Measurements from ENCODE around the gene MAP3K8. TPM values are rescaled to one million over a fixed set of nuclear protein-coding genes. Genes with fewer than 3 reads are reported as not detected.
"Not testable (repeated sequence)": the region's sequence is repeated elsewhere in the genome, so short reads cannot be mapped to it uniquely, and the experiment has no call there.

The MAP3K8 gene
- total RNA-seq, 1 donor from 2014 or later, result 10.4 TPM

- peak; percentile 10 for DNase-seq (ENCODE audit: low read depth)
These were observed 30.0 kb downstream of the MAP3K8 start for GRCh38 chr10:30463944-30464451.

GRCh38 chr10:30464675-30465074 is 30.7 kb downstream of the MAP3K8 start:
- no peak for DNase-seq (ENCODE audit: low read depth)
- no peak for TF ChIP-seq CTCF (IDR thresholded peaks at IDR 0.05; ENCODE audit: insufficient read depth, low read length, poor library complexity, severe bottlenecking)
- Histone ChIP-seq H3K4me3 (ENCODE audit: low read depth, low read length) (no peak overlapping the region), H3K36me3 (ENCODE audit: control insufficient read depth, insufficient read depth, low read length) (no peaks in the 10 kb centered on the region), H3K27me3 (ENCODE audit: control insufficient read depth, insufficient read depth, low read length) (no peaks in the 10 kb centered on the region)

More at GRCh38 chr10:30463944-30464451, 30.0 kb downstream of the MAP3K8 start:
- Histone ChIP-seq H3K27me3 (ENCODE audit: control insufficient read depth, insufficient read depth, low read length) (no peaks in the 10 kb centered on the region), H3K4me3 (ENCODE audit: low read depth, low read length) (no peak overlapping the region), H3K36me3 (ENCODE audit: control insufficient read depth, insufficient read depth, low read length) (no peaks in the 10 kb centered on the region)
- no peak for TF ChIP-seq CTCF (IDR thresholded peaks at IDR 0.05; ENCODE audit: insufficient read depth, low read length, poor library complexity, severe bottlenecking)

GRCh38 chr10:30466445-30466844 is 32.5 kb downstream of the MAP3K8 start:
- no peak for DNase-seq (ENCODE audit: low read depth)
- TF ChIP-seq CTCF (IDR thresholded peaks at IDR 0.05; ENCODE audit: insufficient read depth, low read length, poor library complexity, severe bottlenecking), result no peak
- H3K36me3 ChIP-seq (ENCODE audit: control insufficient read depth, insufficient read depth, low read length), result no peaks in the 10 kb centered on the region

GRCh38 chr10:30467651-30468338 is 33.8 kb downstream of the MAP3K8 start:
- DNase-seq (ENCODE audit: low read depth), result no peak
- H3K27me3 ChIP-seq (ENCODE audit: control insufficient read depth, insufficient read depth, low read length), result no peaks in the 10 kb centered on the region
- H3K36me3 ChIP-seq (ENCODE audit: control insufficient read depth, insufficient read depth, low read length), result no peaks in the 10 kb centered on the region
- TF ChIP-seq CTCF (IDR thresholded peaks at IDR 0.05; ENCODE audit: insufficient read depth, low read length, poor library complexity, severe bottlenecking), result no peak
- no peak overlapping the region for H3K4me3 ChIP-seq (ENCODE audit: low read depth, low read length)

More at GRCh38 chr10:30466445-30466844, 32.5 kb downstream of the MAP3K8 start:
- H3K27me3 ChIP-seq (ENCODE audit: control insufficient read depth, insufficient read depth, low read length), result no peaks in the 10 kb centered on the region
- no peak overlapping the region for H3K4me3 ChIP-seq (ENCODE audit: low read depth, low read length)

- DNase-seq (ENCODE audit: low read depth), result no peak
- H3K27me3 ChIP-seq (ENCODE audit: control insufficient read depth, insufficient read depth, low read length), result no peaks in the 10 kb centered on the region
- no peak for TF ChIP-seq CTCF (IDR thresholded peaks at IDR 0.05; ENCODE audit: insufficient read depth, low read length, poor library complexity, severe bottlenecking)
- H3K36me3 ChIP-seq (ENCODE audit: control insufficient read depth, insufficient read depth, low read length), result no peaks in the 10 kb centered on the region
- no peak overlapping the region for H3K4me3 ChIP-seq (ENCODE audit: low read depth, low read length)
These were observed 38.6 kb downstream of the MAP3K8 start for GRCh38 chr10:30472414-30473155.

- not testable (repeated sequence) for H3K36me3 ChIP-seq (ENCODE audit: control insufficient read depth, insufficient read depth, low read length); DNase-seq (ENCODE audit: low read depth); H3K4me3 ChIP-seq (ENCODE audit: low read depth, low read length); H3K27me3 ChIP-seq (ENCODE audit: control insufficient read depth, insufficient read depth, low read length)
These were observed 41.5 kb downstream of the MAP3K8 start for GRCh38 chr10:30475515-30475914.
